ENCODE measurements around the gene PGM2. TPM values are rescaled to one million over a fixed set of nuclear protein-coding genes. Genes with fewer than 3 reads are reported as not detected.

Gene PGM2
- total and polyA plus RNA-seq, 10 of the 15 experiments (the other 5 are each of a cell fraction or from before 2014, with no cell fraction given): 11.9 to 41.7 (median 37.1) TPM

GRCh38 chr4:37836274-37836673, 9.8 kb downstream of the PGM2 start:
- FAIRE-seq: no peak
- BruUV-seq (replicated peaks): no TSS peak
- no peak overlapping the region for H3K9ac ChIP-seq (ENCODE audit: control insufficient read depth, insufficient read depth, low read length)
- H3K9me3 ChIP-seq (replicated peaks; ENCODE audit: control insufficient read depth, insufficient read depth, low read length): no peaks in the 10 kb centered on the region
- DNase-seq (ENCODE audit: low read depth, low spot score): no peak
- in situ Hi-C loops (cut with MboI) (no loop called here), intact Hi-C loops (cut with micrococcal nuclease; ENCODE audit: unreplicated experiment) (no loop called here)
- no peak for ATAC-seq
- ChIA-PET POLR2A (interaction anchor here (1.1 to 1.4 kb wide), 3 partner anchors 9 to 56 kb away, joined by 3 to 5 read pairs (median 3); partner anchors contain the start of gene PGM2), SMC1A (ENCODE audit: uncharacterized antibody, unreplicated experiment) (interaction anchor here (0.5 to 1.5 kb wide), 6 partner anchors 8 to 199 kb away, joined by 3 to 5 read pairs (median 4); no protein-coding TSS in a partner anchor), RAD21 (ENCODE audit: unreplicated experiment) (interaction anchor here (1.0 to 1.2 kb wide), 2 partner anchors 10 to 55 kb away, joined by 3 to 4 read pairs; partner anchors contain the start of gene PGM2), CTCF (interaction anchor here (0.9 to 1.3 kb wide), 4 partner anchors 10 to 383 kb away, joined by 3 to 4 read pairs (median 4); partner anchors contain the start of gene PGM2)
- H3K27me3 ChIP-seq (replicated peaks in 1 of 2; ENCODE audit: control insufficient read depth in 2 of 2, insufficient read depth in 2 of 2, low read length in 1 of 2): no peaks in the 10 kb centered on the region
- no peak overlapping the region for H3K4me3 ChIP-seq
- H3K36me3 ChIP-seq (ENCODE audit: control insufficient read depth in 2 of 2, insufficient read depth in 2 of 2, low read length in 1 of 2): peaks cover 5 to 15% of the 10 kb centered on the region in 2 experiments
- H4K20me1 ChIP-seq (ENCODE audit: control insufficient read depth, insufficient read depth): no peaks in the 10 kb centered on the region
- no peak overlapping the region for H3K27ac ChIP-seq (ENCODE audit: control insufficient read depth, insufficient read depth)
- H2AFZ ChIP-seq (ENCODE audit: control insufficient read depth, low read depth, low read length): no peak overlapping the region
- WGBS (ENCODE audit: insufficient coverage, insufficient replicate concordance, low lambda C conversion rate, missing lambda C conversion rate): 93% methylated on average over 10 of the region's 10 CpGs
- H3K79me2 ChIP-seq (ENCODE audit: control insufficient read depth, insufficient read depth, low read length): no peaks in the 10 kb centered on the region
- peaks cover 5% of the 10 kb centered on the region; the same call in 1 of the 2 replicates for H3K4me1 ChIP-seq (ENCODE audit: control insufficient read depth, insufficient read depth, low read length)
- H3K4me2 ChIP-seq (ENCODE audit: control insufficient read depth, insufficient read depth): no peak overlapping the region
- TF ChIP-seq JUNB (IDR thresholded peaks at IDR 0.05) (no peak), ZBTB11 (CRISPR knock-in tag; IDR thresholded peaks at IDR 0.05) (no peak), WRNIP1 (IDR thresholded peaks at IDR 0.05; ENCODE audit: borderline replicate concordance, low read depth, low read length) (no peak), MXI1 (IDR thresholded peaks at IDR 0.05; ENCODE audit: low read depth, low read length) (no peak), PKNOX1 (IDR thresholded peaks at IDR 0.05) (no peak), E2F8 (IDR thresholded peaks at IDR 0.05; ENCODE audit: low read depth, partially characterized antibody) (no peak), POLR2AphosphoS2 (IDR thresholded peaks at IDR 0.05; ENCODE audit: low read depth, low read length) (no peak), ZNF274 (IDR thresholded peaks at IDR 0.05; ENCODE audit: insufficient read depth, insufficient read length) (no peak), BCLAF1 (IDR thresholded peaks at IDR 0.05) (no peak), IRF4 (IDR thresholded peaks at IDR 0.05; ENCODE audit: low read depth, low read length) (no peak), PAX8 (IDR thresholded peaks at IDR 0.05) (no peak), SUPT20H (IDR thresholded peaks at IDR 0.05; ENCODE audit: borderline replicate concordance, control insufficient read depth, low read depth, low read length) (no peak), TCF12 (IDR thresholded peaks at IDR 0.05; ENCODE audit: low read depth, low read length) (no peak), MTA3 (IDR thresholded peaks at IDR 0.05; ENCODE audit: borderline replicate concordance, low read length) (no peak)
